Measurements from ENCODE around the gene XNDC1N. TPM values are rescaled to one million over a fixed set of nuclear protein-coding genes. Genes with fewer than 3 reads are reported as not detected.
A peak's percentile ranks its signal among the peaks of the same experiment; 100 is the strongest.
"Not testable (repeated sequence)": the region's sequence is repeated elsewhere in the genome, so short reads cannot be mapped to it uniquely, and the experiment has no call there.

The XNDC1N gene
- total RNA-seq, 1 donor from 2014 or later: 10.5 TPM

GRCh38 chr11:71933141-71933933, 4.9 kb upstream of the XNDC1N start:
- peak; percentile 78 for DNase-seq (ENCODE audit: low read depth)

- no peak for DNase-seq (ENCODE audit: low read depth)
Observed at GRCh38 chr11:71931245-71931602, 2.8 kb upstream of the XNDC1N start.

DNA sequence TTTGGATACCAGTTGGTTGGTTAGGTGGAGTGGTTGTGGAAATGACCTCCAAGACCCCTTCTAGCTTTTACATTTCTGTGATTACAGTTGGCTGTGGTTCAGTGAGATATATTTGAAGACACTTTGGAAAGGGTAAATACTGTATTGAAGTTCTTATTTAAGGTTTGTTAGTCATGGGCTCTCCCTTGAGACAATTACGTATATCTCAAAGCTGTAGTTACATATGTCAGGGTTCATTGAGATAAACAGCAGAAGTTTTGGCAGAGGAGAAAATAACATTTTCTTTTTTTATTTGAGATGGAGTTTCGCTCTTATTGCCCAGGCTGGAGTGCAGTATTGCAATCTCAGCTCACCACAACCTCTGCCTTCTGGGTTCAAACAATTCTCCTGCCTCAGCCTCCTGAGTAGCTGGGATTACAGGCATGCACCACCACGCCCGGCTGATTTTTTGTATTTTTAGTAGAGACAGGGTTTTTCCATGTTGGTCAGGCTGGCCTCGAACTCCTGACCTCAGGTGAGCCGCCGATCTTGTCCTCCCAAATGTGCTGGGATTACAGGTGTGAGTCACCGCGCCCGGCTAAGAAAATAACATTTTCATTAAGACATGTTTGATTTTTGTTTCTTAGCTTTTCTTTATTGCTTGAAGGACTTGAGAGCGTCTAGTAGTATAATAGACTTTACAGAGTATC, 2.3 kb upstream of the XNDC1N start:
- DNase-seq (ENCODE audit: low read depth): no peak

DNA sequence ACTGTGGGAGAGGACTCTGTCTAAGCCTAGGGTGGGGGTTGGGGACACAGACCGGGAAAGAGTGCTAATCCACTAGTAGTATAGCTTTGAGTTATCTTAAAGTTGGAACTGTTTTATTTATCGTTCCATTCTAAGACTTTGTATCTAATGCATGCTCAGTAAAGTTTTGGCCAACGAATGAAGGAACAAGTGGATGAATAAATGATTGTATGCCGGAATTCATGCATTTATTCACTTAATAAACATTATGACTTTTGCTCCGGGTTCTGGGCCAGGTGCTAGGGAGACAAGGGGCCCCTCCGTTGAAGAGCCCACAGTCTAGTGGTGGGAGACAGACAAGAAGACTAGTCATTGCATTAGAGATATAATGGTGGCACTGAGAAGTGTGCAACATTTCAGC, 1.1 kb upstream of the XNDC1N start:
- DNase-seq (ENCODE audit: low read depth): no peak

GRCh38 chr11:71928737-71929443, 496 bp upstream of the XNDC1N start, which contains the start of gene RNF121:
Gene RNF121 (plus strand): TSS chr11:71929046. CDS start chr11:71929062, 16 bp downstream.
- DNase-seq (ENCODE audit: low read depth): peak; percentile 87

- no peak for DNase-seq (ENCODE audit: low read depth)
Observed at GRCh38 chr11:71917646-71918140, 10.7 kb downstream of the XNDC1N start.

DNA sequence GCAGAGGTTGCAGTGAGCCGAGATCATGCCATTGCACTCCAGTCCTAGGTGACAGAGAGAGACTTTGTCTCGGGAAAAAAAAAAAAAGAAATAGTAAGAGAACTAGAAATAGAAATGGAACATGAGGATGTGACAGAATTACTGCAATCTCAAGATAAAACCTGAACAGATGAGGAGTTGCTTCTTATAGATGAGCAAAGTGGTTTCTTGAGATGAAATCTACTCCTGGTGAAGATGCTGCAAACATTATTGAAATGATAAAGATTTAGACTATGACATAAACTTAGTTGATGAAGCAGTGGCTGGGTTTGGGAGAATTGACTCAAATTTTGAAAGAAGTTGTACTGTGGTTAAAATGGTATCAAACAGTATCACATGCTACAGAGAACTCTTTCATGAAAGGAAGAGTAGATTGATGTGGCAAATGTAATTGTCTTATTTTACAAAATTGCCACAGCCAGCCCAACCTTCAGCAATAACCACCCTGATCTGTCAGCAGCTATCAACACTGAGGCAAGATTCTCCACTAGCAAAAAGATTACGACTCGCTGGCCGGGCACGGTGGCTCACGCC, 13.7 kb downstream of the XNDC1N start:
- DNase-seq (ENCODE audit: low read depth): no peak

DNA sequence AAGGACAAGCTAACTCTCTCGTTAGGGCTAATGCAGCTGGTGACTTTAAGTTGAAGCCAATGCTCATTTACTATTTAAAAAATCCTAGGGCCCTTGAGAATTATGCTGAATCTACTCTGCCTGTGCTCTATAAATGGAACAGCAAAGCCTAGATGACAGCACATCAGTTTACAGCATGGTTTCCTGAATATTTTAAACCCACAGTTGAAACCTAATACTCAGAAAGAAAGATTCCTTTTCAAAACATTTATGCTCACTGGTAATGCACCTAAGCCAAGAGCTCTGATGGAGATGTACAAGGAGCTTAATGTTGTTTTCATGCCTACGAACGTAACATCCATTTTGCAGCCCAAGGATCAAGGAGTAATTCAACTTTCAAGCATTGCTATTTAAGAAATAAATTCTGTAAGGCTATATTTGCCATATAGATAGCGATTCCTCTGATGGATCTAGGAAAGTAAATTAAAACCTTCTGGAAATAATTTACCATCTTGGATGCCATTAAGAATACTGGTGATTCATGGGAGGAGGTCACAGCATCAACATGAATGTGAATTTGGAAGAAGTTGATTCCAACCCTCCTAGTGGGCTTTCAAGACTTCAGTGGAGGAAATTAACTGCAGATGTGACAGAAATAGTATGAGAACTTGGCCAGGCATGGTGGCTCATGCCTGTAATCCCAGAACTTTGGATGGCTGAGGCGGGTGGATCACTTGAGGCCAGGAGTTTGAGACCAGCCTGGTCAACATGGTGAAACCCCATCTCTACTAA, 14.5 kb downstream of the XNDC1N start:
- DNase-seq (ENCODE audit: low read depth): no peak

- DNase-seq (ENCODE audit: low read depth): not testable (repeated sequence)
Observed at GRCh38 chr11:71911986-71912340, 16.4 kb downstream of the XNDC1N start.

DNA sequence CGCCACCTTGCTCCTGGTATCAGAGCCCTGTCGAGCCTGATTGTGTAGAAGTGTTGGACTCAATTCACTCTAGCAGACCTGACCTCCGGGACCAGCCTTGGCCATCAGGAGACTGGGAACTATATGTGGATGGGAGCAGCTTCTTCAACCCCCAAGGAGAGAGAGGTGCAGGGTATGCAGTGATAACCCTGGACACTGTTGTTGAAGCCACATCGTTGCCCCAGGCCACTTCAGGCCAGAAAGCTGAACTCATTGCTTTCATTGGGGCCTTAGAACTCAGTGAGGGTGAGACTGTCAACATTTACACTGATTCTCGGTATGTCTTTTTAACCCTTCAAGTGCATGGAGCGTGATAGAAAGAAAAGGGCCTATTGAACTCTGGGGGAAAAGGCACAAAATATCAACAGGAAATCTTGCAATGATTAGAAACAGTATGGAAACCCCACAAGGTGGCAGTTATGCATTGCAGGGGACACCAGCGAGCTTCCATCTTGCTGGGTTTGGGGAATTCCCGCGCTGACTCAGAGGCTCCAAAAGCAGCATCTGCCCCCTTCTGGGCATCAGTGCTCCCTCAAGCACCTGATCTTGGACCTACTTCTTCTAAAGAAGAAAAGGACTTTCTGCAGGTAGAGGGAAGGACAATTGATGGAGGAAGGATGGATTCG, 16.9 kb downstream of the XNDC1N start:
- DNase-seq (ENCODE audit: low read depth): not testable (repeated sequence)

- DNase-seq (ENCODE audit: low read depth): not testable (repeated sequence)
Observed at GRCh38 chr11:71910775-71911174, 17.6 kb downstream of the XNDC1N start.

DNA sequence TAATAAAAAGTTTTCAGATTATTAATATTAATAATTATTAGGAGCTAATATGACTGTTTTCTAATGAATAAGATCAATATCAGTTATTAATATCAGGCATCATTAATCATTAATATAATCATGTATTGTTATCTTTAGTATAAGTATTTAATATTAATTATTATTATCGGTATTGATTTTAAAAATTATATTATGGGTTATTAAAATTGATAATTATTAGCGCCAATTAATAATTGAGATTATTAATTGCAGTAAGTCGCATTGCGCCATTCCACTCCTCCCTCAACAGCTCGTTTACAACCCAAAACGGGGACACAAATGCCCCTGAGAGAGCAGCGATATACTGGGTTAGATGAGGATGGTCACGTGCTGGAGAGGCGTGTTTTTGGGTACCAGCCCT, 20.2 kb downstream of the XNDC1N start:
- DNase-seq (ENCODE audit: low read depth): no peak

GRCh38 chr11:71901137-71901536, 27.3 kb downstream of the XNDC1N start:
- DNase-seq (ENCODE audit: low read depth): not testable (repeated sequence)

DNA sequence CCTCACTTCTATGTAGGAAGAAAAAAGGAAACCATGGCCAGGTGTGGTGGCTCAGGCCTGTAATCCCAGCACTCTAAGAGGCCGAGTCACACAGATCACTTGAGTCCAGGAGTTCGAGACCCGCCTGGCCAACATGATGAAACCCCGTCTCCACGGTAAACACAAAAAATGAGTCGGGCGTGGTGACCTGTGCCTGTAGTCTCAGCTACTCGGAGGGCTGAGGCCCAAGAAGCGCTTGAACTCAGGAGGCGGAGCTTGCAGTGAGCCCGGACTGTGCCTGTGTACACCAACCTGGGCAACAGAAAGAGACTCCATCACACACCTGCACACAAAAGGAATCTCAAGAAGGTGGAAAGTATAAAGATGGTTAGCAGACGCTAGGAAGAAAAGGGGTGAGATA, 32.4 kb downstream of the XNDC1N start:
- DNase-seq (ENCODE audit: low read depth): no peak

GRCh38 chr11:71889181-71889872, 39.1 kb downstream of the XNDC1N start:
- not testable (repeated sequence) for DNase-seq (ENCODE audit: low read depth)

GRCh38 chr11:71888335-71889010, 39.9 kb downstream of the XNDC1N start:
- peak; percentile 13 for DNase-seq (ENCODE audit: low read depth)

GRCh38 chr11:71885806-71886205, 42.6 kb downstream of the XNDC1N start:
- DNase-seq (ENCODE audit: low read depth): not testable (repeated sequence)
